Smooth muscle cell (in vitro differentiated cells): ENCODE measurements around the gene YTHDC1. TPM values are rescaled to one million over a fixed set of nuclear protein-coding genes. Genes with fewer than 3 reads are reported as not detected.

Source experiments
- DNase-seq: peaks from one replicate; lab custom pipeline; 2025; ENCODE audit not compliant: unreplicated experiment; lab: John Stamatoyannopoulos, UW
- H2AFZ ChIP-seq: fragments of 200-600 bp; sonication (generic); 2 replicates; pipeline ENCODE4 v1.6.0; 2016; ENCODE audit warnings: antibody characterized with exemption, low read depth, mild to moderate bottlenecking
- H3F3A ChIP-seq: fragments of 200-600 bp; sonication (generic); 2 replicates; pipeline ENCODE4 v1.6.0; 2017; ENCODE audit warnings: antibody characterized with exemption, low read depth
- H3K27ac ChIP-seq: fragments of 200-600 bp; sonication (generic); 2 replicates; pipeline ENCODE4 v1.5.1; 2016; ENCODE audit warnings: low read depth, mild to moderate bottlenecking
- H3K27me3 ChIP-seq: fragments of 200-600 bp; sonication (generic); 2 replicates; pipeline ENCODE4 v1.6.1; 2016; ENCODE audit warnings: low read depth, mild to moderate bottlenecking
- H3K36me3 ChIP-seq: fragments of 200-600 bp; sonication (generic); 2 replicates; pipeline ENCODE4 v1.5.1; 2016; ENCODE audit warnings: low read depth
- H3K4me1 ChIP-seq: fragments of 200-600 bp; sonication (generic); 2 replicates; pipeline ENCODE4 v1.5.1; 2016; ENCODE audit warnings: low read depth
- H3K4me2 ChIP-seq: fragments of 200-600 bp; sonication (generic); 2 replicates; pipeline ENCODE4 v1.6.0; 2016; ENCODE audit warnings: mild to moderate bottlenecking
- H3K4me3 ChIP-seq: fragments of 200-600 bp; sonication (generic); 2 replicates; pipeline ENCODE4 v1.5.1; 2016; ENCODE audit warnings: mild to moderate bottlenecking
- H3K79me2 ChIP-seq: fragments of 200-600 bp; sonication (generic); 2 replicates; pipeline ENCODE4 v1.6.0; 2016; ENCODE audit warnings: low read depth, mild to moderate bottlenecking
- H3K9ac ChIP-seq: fragments of 200-600 bp; sonication (generic); 2 replicates; pipeline ENCODE4 v1.6.0; 2016; ENCODE audit warnings: low read depth
- H3K9me3 ChIP-seq: fragments of 200-600 bp; sonication (generic); replicated peaks from 2 replicates; pipeline ENCODE4 v1.5.1; 2016; ENCODE audit warnings: low read depth
- H4K20me1 ChIP-seq: fragments of 200-600 bp; sonication (generic); 2 replicates; pipeline ENCODE4 v1.6.0; 2016; ENCODE audit warnings: low read depth
- CTCF ChIP-seq: fragments of 200-600 bp; sonication (generic); IDR thresholded peaks from 2 replicates; pipeline ENCODE4 v1.5.1; 2017; ENCODE audit warnings: borderline replicate concordance, mild to moderate bottlenecking, antibody characterized with exemption; ENCODE audit not compliant: insufficient read depth, poor library complexity, severe bottlenecking
- WGBS: methylation state at CpG from one replicate; pipeline ENCODE4 v1.1.7; 2016; ENCODE audit warnings: low lambda C conversion rate; 5-methylcytosine and 5-hydroxymethylcytosine counted together
- polyA plus RNA-seq: library from polyadenylated mRNA; unstranded; fragments of >200 nt; fragmentation: Nextera tagmentation; extraction: Ambion mirVana; gene quantifications from 2 replicates; pipeline ENCODE4 v1.2.1, GENCODE V29; 2016
- total RNA-seq: library from RNA; depleted of rRNA; stranded (reverse); fragments of >200 nt; gene quantifications from 2 replicates; pipeline ENCODE4 v1.2.3, GENCODE V29; 2014

YTHDC1 gene
- total and polyA plus RNA-seq, 2 experiments from 2014 or later: 34.3 to 59.1 TPM

- no peaks in the 10 kb centered on the region for H3K4me1 ChIP-seq
- H3K9me3 ChIP-seq: no peaks in the 10 kb centered on the region
- no peak overlapping the region for H3K27ac ChIP-seq
Observed at GRCh38 chr4:68299492-68300457, 50.1 kb downstream of the YTHDC1 start.

GRCh38 chr4:68297137-68297536 is 52.8 kb downstream of the YTHDC1 start:
- Histone ChIP-seq H3K27me3 (no peaks in the 10 kb centered on the region), H3K4me1 (no peaks in the 10 kb centered on the region), H3K4me2 (no peak overlapping the region), H3K4me3 (no peak overlapping the region), H3F3A (no peaks in the 10 kb centered on the region), H3K27ac (no peak overlapping the region), H3K9me3 (no peaks in the 10 kb centered on the region), H2AFZ (no peak overlapping the region), H4K20me1 (no peaks in the 10 kb centered on the region), H3K9ac (no peak overlapping the region), H3K36me3 (no peaks in the 10 kb centered on the region), H3K79me2 (no peaks in the 10 kb centered on the region)
- DNase-seq: no peak
- TF ChIP-seq CTCF: no peak
- WGBS: 89% methylated on average over 4 of the region's 4 CpGs

More at GRCh38 chr4:68299492-68300457, 50.1 kb downstream of the YTHDC1 start:
- no peak for DNase-seq
- no peak for TF ChIP-seq CTCF
- Histone ChIP-seq H3F3A (no peaks in the 10 kb centered on the region), H3K4me2 (no peak overlapping the region), H4K20me1 (no peaks in the 10 kb centered on the region), H3K27me3 (no peaks in the 10 kb centered on the region), H3K9ac (no peak overlapping the region), H3K4me3 (no peak overlapping the region), H3K79me2 (no peaks in the 10 kb centered on the region), H3K36me3 (no peaks in the 10 kb centered on the region), H2AFZ (no peak overlapping the region)
- 90% methylated on average over 9 of the region's 9 CpGs for WGBS

DNA sequence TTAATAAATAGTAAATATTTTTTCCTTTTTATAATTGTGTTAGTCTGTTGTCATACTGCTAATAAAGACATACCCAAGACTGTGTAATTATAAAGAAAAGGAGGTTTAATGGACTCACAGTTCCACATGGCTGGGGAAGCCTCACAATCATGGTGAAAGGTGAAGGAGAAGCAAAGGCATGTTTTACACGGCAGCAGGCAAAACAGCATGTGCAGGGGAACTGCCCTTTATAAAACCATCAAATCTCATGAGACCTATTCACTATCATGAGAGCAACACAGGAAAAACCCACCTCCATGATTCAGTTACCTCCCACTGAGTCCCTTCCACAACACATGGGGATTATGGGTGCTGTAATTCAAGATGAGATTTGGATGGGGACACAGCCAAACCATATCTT is 58.6 kb downstream of the YTHDC1 start:
- H3K9ac ChIP-seq: no peak overlapping the region

More for the DNA sequence above, 58.6 kb downstream of the YTHDC1 start:
- Histone ChIP-seq H3F3A (no peaks in the 10 kb centered on the region), H2AFZ (no peak overlapping the region), H3K27ac (no peak overlapping the region), H4K20me1 (no peaks in the 10 kb centered on the region), H3K4me3 (no peak overlapping the region), H3K36me3 (no peaks in the 10 kb centered on the region), H3K4me2 (no peak overlapping the region), H3K4me1 (no peaks in the 10 kb centered on the region), H3K79me2 (no peaks in the 10 kb centered on the region), H3K9me3 (no peaks in the 10 kb centered on the region), H3K27me3 (no peaks in the 10 kb centered on the region)
- 88% methylated on average over 1 of the region's 1 CpG for WGBS
- no peak for DNase-seq
- TF ChIP-seq CTCF: no peak
